GF-D8 (cell line): ENCODE results near the gene UFD1.

Experiments used
- DNase-seq: peaks from one replicate; lab custom pipeline; 2025; lab: John Stamatoyannopoulos, UW

The UFD1 gene

DNA sequence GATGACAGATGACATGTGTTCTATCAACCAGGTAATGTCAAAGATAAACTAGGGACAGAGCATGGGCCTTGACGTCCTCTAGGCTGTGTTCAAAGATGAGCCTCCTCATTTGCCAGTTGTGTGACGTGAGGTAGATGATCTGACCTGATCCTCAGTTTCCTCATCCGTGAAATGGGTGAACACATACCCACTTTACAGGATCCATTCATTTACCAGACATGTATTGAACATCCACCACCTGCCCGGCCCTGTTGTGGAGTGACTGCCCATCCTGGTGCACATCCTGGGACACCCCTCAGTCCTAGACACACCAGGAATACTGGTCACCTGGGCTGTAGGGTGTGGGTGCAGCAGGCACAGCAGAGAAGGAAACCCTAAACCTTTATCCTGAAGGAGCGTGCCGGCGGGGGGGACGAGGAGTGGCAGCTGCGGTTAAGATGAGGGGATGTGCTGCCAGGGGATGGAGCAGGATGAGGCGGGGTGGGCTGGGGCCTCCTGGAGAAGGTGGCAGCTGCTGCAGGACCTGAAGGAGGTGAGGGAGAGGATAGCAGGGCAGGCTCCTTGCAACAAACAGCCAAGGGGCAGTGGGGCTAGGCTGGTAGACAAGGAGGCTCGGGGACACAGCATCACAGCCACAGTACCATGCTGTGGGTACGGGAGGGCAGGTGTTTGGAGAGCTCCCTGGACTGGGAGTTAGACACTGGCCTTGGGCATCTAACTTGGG lies 36.8 kb upstream of the UFD1 start:
- DNase-seq = no peak

DNA sequence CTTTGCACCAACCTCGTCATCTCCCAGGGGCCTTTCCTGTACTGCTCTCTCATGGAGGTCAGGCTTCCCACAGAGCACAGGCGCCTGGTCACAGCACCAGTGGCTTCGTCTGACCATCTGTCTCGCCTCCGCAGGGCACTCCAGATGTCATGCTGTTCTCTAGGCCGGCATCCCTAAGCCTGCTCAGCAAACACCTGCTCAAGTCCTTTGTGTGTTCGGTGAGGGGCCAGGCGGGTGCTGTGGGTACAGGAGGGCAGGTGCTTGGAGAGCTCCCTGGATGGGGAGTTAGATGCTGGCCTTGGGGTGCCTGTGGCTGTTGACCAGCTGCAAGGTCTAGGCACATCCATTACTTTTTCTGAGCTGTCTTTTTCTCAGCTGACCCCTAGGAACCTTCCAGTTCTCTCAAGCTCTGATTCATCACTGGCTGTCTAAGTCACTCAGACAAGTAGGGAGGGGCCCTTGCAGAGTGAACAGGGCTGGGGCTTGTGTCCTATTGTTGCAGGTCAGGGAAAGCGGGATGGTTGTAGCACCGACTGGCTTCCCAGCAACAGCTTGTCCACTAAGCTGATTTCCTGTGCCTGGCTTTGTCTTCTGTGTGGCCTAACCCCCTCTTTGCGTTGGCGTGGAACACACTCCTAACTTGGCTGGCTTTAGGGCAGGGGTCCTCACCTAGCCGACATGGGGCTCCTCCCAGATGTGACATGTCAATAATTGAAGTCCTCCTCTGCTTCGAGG lies 36.0 kb upstream of the UFD1 start:
- no peak for DNase-seq

DNA sequence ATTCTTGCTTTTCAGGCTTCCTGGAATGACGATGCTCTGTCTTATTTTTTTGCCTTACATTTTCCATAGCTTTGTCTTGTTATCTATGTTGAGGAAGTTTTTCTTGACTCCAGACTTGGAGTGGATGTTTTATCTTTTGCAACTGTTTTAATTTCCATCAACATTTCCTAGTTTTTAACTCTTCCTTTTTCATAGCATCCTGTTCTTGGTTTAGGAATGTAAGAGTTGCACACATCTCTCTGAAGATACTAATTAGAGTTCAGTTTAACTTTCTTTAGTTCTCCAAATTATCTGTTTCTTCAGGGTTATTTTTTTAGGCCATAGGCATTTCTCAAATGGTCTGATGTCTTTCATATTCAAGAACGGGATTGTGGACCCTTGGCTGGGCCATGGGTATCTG lies 34.8 kb upstream of the UFD1 start:
- DNase-seq = no peak

DNA sequence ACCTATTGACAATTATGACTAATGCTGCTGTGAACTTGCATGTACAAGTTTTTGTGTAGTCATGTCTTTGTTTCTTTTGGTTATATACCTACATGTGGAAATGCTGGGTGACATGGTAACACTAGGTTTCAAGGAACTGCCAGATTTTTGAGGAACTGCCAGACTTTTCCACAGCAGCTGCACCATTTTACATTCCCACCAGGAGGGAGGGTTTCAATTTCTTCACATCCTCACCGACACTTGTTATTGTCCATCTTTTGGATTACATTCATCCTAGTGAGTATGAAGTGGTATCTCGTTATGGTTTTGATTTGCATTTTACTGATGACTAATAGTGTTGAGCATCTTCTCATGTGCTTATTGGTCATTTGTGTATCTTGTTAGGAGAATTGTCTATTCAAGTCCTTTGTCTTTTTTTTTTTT lies 31.9 kb upstream of the UFD1 start:
- DNase-seq = no peak

DNA sequence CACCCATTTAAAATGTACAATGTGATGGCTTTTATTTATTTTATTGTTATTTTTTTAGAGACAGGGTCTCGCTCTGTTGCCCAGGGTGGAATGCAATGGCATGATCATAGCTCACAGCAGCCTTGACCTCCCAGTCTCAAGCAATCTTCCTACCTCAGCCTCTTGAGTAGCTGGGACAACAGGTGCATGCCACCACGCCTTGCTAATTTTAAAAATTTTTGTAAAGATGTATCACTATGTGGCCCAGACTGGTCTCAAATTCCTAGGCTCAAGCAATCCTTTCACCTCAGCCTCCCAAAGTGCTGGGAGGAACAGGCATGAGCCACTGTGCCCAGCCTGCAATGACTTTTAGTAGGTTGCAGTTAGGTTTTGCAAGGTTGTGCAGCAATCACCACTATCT lies 30.9 kb upstream of the UFD1 start:
- no peak for DNase-seq

DNA sequence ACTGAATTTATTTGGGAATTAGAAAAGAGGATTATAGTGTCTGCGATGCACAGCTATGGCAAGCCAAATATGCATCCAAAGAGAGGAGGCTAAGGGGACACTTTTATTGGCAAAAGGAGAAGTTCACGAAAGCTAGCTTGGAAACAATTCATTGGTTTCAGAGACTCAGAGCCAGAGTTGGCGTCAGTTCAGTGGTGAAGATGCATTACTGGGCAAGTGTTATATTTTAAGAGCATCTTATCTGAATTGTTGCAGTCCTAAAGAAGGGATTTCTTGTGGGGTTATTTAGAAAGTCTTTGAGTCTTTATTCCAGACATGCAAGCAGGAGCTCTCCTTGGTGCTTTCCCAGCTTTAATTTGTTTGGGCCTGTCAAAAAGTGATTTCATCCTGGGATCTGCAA lies 30.2 kb upstream of the UFD1 start:
- DNase-seq = no peak

DNA sequence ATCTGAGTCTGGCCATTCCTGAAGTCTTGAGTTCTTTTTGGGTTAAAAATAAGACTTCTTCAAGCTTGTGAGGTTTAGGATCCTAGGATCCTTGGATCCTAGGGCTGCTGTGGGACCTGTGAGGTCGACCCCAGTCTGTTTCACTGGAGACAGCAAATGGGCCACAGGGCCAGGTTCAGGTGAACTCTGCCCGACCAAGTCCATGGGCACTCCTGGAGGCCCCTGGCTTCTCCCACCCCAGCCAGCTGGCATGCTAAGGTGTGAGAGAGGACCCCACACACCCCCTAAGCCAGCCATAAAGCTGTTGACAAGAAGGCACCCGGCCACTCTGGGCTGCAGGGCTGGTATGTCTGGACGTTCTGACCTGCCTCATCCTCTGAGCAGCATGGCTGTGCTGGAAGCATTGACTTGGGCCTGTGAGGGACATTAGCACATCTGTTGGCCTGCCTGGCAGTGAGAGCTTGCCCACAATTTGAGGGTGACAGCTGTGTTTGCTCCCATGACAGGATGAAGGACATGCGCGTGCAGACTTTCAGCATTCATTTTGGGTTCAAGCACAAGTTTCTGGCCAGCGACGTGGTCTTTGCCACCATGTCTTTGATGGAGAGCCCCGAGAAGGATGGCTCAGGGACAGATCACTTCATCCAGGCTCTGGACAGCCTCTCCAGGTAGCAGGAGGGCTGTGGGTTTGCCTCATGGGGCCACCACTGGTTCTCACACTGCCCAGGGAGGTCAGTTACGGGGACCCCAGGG lies 29.2 kb upstream of the UFD1 start:
- DNase-seq = no peak

DNA sequence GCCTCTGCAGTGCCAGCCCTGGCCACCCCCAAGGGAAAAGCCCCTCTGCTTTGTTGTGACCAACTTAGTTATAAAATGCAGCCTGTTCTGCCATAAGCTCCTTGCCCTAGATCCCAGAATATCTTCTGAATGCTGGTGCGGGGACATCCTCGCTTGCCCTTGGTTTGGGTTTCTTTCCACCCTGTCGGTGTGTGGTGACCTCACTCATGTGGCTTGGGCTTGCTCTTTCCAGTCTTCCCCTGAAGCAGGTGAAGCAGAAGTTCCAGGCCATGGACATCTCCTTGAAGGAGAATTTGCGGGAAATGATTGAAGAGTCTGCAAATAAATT lies 28.5 kb upstream of the UFD1 start:
- no peak for DNase-seq

DNA sequence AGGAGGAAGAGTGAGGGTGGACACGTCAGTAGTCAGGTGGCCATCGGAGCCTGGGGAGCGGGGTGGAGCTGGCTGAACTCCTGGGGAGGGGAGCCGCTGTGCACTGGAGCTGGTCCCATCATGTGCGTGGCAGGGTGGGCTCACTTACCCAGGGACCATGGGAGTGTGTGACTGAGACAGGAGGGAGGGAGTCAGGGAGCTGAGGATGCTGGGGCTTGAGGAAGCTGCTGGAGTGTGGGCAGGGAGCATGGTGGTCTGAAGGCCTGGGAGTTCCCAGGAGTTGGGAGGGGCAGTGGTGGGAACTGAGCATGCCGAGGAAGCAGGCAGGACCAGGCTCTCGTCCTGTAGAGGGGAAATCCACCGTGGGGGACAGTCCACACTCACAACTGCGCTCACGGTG lies 27.2 kb upstream of the UFD1 start:
- DNase-seq = no peak

DNA sequence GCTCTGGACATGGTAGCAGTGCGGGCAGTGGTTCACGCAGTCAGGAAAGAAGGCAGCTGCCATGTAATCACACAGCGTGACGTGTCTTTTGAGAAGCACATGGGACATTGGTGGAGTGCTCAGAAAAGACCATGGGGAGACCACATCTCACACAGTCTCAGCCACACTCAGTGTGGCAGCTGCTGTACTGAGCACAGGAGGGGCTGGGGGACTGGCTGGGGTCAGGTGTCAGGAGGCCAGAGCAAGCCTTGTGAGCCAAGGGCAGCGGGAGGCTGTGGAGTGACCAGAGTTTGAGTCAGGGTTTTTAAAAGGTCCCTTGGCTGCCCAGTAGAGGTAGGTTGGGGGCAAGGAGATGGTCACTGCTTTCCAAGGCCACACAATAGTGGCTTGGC lies 26.7 kb upstream of the UFD1 start:
- no peak for DNase-seq

DNA sequence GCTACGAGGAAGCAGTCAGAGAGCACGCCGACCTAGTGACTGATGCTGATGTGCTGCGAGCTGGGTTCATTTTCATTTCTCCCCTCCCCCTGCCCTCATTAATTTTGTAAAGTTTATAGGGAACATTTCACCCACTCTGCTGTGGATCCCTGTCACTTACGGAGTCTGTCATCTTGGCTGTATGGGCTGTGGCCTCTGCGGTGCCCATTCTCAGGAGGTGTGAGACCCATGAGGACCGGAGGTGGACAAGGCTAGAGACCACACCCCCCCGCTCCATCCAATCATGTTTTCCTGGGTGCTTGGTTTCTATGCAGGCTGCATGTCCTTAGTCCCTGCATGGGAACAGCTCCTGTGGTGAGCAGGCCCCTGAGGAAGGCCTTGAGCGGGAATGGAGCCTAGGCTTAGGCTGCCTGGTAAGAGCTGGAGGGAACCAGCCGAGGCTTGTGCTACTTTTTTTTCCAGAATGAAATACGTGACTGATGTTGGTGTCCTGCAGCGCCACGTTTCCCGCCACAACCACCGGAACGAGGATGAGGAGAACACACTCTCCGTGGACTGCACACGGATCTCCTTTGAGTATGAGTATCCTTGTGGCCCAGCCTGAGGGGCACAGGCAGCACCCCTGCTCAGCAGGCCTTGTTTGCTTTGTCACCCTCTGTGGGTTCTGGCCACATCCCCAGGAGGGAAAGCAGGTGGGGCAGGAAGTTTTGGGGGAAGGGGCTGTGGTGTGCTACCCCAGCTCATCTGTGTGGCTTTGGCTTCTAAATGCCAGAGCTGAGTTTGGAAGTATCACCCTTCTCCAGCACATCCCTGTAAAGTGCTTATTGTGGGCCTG lies 26.1 kb upstream of the UFD1 start:
- DNase-seq = no peak

DNA sequence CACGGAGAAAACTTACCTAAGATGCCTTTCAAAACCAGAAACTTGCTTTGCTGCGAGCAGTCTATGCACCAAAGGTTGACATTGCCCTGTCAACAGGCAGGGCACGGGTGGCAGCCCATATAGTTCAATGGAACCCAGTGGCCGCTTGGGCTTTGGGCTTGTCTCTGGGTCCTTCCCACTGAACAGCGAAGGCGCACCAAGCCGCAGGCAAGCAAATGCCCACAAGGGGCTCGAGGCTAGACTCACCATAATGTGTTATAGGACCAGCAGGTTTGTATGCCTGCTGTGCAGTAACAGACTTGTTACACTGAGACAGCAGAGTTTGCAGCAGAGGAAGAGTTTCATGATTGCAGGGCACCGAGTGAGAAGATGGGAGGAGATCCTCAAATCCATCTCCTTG lies 24.9 kb upstream of the UFD1 start:
- DNase-seq = no peak

DNA sequence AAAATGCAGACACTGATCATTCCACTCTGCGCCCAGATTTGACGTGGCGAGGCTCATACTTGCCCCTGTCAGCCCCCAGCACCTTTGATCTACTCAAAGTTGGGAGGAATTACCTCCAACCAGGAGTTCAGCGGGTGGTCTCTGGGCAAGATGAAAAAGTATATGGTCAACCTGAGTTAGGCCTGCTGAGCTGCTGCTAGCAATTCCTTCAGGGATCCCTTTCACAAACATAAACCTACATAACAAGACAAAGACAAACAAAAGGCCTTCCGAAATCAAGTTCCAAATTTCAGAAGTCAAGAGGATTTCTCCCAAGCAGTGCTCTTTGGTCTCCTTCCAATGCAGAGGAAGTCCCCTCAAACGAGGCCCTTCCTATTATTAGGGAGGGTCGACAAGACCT lies 24.4 kb upstream of the UFD1 start:
- DNase-seq = no peak

DNA sequence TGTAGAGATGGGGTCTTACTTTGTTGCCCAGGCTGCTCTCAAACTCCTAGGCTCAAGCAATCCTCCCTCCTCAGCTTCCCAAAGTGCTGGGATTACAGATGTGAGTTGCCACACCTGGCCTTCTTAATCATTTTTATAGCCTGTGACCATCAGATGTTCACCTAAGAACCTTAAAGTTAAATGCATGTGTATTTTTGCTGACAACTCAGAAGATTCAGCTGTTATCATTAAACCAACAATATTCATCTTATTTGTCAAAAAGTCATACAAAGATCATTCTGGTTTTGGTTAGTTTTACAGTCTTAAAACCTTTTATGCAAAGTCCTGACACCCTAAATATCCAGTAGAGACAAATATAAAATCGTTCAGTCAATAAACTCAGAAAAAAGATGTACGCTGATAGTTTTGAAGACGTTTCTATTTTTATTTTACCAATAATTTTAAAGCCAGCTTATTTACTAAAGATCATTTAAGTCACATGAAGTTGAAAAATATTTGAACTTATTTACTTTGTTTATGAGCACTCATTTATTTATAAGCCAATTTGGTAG lies 23.0 kb upstream of the UFD1 start:
- no peak for DNase-seq

DNA sequence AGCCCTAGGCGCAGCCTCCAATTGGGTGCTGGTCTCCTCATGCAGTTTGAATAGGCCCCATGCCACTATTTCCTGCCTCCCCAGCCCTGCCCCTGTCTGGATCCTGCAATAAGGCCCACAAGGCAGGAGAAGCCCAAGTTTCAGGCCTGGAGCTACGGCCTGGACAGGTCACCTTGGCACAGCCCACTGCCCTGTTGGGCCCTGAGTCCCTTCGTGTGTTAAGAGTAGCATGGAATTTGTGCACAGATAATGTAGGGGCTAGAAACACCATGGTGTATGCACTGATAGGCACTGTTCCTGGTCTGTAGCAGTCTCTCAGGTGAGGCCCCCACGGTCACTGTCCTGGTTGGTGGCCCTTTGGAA lies 20.9 kb upstream of the UFD1 start:
- DNase-seq = no peak

DNA sequence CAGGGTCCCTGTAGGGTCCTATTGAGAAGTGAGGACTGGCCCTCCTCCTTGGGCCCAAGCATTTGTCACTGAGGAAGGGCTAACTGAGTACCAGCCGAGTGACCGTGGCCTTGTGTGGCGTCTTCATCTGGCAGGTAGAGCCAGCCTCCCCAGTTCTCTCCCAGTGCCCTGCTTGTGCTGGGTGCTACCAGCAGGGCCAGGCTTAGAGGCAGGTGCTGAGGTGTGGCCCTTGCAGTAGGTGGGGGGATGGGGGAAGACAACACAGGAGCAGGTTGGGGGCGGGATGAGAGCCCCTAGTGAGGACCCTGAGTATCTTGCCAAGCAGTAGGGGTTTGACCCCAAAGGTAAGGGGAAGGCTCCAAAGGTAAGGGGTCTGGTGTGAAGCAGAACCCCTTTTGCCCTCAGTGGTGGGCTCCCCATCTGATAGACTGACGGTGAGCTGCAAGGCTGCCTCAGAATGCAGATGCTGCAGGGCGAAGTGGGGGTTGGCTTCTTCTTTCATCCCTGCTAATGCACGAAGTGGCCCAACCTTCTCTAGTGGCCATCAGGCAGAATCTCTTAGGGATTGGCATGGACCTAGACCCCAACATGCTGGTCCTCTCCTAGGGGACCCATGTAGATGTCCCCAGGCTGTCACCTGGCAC lies 20.4 kb upstream of the UFD1 start:
- DNase-seq = no peak

DNA sequence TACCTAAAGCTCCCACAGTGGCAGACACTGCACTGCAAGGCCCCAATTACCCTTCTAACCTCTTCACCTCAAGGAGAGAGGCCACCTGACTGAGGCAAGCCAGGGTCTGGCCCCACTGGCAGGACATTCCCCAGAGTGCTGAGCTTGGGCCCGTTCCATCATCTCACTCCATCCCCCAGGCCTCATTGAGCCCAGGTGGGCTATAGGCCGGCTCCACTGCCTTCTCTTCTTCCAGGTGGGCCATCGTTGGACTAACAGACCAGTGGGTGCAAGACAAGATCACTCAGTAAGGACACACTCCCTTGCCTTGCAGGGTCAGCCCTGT lies 19.8 kb upstream of the UFD1 start:
- DNase-seq = no peak

DNA sequence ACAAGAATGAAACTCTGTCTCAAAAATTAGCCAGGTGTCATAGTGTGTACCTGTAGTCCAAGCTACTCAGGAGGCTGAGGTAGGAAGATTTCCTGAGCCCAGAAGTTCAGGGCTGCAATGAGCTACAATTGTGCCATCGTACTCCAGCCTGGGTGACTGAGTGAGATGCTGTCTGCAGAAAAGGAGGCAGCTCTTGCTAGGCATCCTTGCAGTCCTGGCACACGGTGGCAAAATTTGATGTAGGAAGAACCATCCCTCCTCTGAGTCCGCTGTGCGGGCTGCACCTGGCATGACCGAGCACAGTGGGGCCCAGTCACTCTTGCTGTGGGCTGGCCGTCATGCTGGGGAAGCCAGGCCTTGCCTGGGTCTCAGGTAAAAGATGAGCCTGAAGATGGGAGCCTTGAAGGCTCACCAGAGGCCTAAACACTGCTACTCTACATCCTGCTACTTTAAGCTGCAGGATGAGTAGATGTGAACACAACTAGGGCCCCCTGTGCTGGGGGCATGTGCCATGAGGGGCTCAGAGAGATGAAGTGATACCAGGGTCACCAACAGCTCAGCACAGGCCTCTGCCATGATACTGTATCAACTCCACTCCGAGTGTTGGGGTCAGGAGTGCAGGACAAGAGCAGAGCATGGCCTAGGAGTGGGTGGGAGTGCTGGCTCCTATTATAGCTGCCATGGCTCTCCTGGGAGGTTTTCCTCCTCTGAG lies 19.3 kb upstream of the UFD1 start:
- DNase-seq = no peak

DNA sequence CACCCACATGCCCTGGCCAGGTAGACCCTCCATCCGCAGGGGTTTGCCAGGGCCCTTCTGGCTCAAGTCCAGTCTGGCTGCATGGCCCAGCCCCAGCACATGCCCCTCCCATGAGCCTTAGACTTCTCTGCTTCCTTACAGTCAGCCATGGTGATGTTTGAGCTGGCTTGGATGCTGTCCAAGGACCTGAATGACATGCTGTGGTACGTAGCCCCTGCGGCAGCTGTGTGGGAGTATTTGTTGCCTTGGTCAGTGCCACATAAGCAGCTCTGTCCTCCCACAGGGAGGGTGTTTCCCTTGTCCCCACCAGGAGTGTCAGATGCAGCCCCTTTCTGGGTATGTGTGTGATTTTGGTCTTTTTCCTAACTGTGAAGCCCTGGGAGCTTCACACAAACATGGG lies 18.3 kb upstream of the UFD1 start:
- no peak for DNase-seq

DNA sequence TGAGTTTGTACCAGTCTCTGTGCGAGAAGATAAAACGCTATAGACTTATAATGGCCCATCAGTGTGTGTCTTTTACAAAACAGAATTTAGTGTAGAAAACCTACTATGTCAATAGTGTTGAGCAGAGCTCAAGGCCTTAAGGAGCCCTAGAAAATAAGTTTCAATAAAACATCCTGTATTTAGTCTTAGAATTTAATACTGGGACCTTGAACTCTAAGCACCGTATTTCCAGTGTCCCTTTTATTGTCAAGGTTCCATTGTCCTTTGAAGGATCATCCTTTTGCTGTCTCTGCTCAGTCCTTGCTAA lies 17.3 kb upstream of the UFD1 start:
- no peak for DNase-seq

DNA sequence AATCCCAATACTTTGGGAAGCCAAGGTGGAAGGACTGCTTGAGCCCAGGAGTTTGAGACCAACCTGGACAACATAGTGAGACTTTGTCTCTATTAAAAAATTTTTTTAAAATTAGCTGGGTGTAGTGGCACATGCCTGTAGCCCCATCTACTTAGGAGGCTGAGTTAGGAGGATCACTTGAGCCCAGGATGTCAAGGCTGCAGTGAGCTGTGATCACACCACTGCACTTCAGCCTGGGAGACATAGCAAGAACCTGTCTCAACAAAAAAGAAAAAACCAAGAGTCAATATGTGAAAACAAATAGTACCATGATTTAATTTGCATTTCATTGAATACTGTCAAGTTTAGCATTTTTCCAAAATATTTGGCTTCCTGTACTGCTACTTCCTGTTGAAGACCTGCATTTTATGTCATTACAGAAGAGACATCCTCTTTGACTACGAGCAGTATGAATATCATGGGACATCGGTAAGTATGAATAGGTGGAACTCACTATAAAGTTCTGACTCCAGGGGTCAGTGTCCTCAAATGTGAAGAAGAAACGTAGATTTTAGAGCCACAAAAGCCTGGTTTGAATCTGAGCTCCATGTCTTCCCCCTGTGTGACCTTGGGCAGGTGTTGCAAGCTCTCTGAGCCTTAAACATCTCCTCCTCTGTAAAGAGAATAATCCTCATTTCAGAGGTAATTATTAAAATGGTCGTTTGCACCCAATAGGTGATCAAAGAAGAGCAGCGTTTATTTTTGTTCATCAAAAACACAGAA lies 16.8 kb upstream of the UFD1 start:
- DNase-seq = no peak
